C1 segment of cervical spinal cord (tissue), 14 donors: Measurements from ENCODE around the gene CABYR.

Experiments used
- DNase-seq, 14 donors: peaks; one replicate each; lab custom pipeline; 2025; lab: John Stamatoyannopoulos, UW

CABYR gene

DNA sequence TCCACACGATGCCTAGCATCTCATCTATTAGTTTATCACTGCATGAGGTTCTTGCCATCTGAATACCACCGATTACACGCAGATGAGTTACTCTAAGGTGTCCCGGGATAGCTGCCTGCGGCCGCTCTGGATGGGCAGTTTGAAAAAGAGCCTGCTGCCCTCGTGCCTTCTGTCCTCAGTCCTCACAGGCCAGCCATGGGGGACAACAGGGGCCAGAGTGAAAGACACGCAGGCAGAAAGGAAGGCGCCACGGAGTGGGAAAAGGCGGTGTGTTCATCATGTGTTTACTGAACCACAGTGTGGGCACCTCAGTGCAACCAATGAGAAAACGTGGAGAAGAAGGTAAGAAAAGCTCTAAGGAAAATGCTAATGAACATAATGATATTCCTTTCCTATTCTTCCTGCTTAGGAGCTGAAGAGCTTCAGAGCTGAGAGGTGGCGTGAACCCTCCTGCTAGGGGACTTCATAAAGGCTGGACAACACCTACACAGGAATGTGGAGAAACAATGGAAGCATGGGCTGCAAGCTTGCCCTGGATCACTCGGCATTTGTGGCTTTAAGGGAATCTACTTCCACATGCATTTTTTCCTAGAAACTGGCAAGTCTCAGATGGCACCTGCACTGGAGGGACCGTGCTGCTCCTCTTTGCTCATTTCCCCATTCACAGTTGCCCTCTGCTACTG, 50.9 kb downstream of the CABYR start:
- DNase-seq, result no peak

GRCh38 chr18:24190590-24190989, 51.7 kb downstream of the CABYR start:
- DNase-seq, result no peak

DNA sequence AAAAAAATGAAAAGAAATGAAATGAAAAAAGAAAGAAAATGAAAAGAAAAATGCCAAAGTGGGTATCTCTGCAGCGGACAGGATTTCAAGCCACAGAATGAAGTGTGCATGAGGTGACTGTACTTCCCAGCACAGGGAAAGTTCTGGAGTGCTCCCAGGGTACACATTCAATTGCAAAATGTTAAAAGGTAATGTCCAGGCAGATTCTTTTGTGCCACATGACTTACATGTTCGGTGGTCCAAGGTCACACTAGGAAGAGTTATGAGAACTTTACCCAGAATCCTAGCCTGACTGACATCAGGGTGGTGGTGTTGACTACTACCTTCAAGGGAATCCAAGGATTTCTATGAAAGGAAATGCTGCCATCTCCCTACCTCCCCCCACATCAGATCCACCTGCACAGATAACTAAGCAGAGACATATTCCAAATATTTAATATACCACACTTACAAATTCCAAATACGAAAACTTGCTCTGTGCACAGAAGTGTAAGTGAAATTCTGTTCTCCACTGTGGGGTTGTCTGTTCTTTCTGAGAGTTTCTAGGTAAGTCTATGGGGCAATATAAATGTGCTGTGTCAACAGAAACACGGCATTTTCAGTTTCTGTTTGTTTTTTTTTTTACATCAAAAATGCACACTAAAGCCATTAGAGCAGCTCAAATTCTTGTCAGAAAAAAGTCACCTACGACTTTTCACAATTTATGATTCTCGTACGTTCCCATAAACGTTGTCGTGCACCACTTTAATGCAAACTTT, 56.6 kb downstream of the CABYR start:
- no peak for DNase-seq

DNA sequence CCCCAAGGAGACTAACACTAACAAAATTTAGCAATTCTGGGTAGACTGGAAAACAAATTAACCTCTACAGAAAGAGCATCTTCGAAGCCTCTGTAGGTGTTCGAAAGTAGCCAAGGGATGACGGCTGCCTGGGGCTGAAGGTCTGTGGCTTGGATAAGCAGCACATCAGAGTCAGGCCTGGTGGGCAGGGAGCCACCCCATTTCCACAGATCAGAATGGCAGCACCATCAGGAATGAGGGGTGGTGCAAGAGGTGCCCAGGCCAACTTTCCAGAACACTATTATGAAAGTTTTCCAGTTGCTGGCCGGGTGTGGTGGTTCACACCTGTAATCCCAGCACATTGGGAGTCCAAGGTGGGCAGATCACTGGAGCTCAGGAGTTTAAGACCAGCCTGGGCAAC, 57.9 kb downstream of the CABYR start:
- DNase-seq, result no peak

- DNase-seq, result no peak
Measured at GRCh38 chr18:24197412-24197811, 58.5 kb downstream of the CABYR start.

- no peak for DNase-seq
Measured at GRCh38 chr18:24198461-24198860, 59.6 kb downstream of the CABYR start.

DNA sequence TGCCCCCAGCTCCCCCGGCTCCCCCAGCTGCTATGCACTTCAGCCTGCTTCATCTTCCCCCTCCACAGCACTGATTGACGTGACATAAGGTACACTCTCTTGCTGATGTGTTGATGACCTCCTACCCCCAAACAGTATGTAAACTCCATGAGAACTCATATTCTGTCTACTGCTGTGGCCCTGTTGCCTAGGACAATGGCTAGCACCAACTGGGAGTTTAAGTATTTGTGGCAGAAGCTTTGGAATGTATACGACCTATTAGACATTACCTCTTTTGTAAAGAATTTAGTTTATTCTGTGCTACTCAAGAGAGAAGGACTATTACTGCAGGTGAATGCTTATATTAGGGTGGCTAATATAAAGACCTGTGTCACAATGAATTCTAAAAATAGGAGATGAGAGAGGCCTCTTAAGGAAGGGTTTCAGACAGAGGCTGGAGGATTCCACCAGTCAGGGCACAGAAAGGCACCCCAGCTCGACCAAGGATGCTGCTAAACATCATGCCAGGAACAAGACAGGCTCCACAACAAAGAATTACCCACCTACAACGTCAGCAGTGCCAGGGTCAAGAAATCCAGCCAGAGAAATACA, 60.6 kb downstream of the CABYR start:
- DNase-seq, result no peak

- peak in 2 of 14 donors; percentile 18 to 35 for DNase-seq
Measured at GRCh38 chr18:24200494-24201290, 61.8 kb downstream of the CABYR start.

GRCh38 chr18:24201699-24202687, 63.1 kb downstream of the CABYR start:
- no peak for DNase-seq

GRCh38 chr18:24204904-24205303, 66.0 kb downstream of the CABYR start:
- no peak for DNase-seq

- no peak for DNase-seq
Measured at GRCh38 chr18:24208270-24209035, 69.6 kb downstream of the CABYR start.

GRCh38 chr18:24209558-24209957, 70.7 kb downstream of the CABYR start:
- no peak for DNase-seq
